Adrenal gland (tissue), 12 donors: Measurements from ENCODE around the gene NHEJ1. TPM values are rescaled to one million over a fixed set of nuclear protein-coding genes. Genes with fewer than 3 reads are reported as not detected.

ENCODE experiments used
- DNase-seq, 7 donors: peaks; one replicate each; pipeline ENCODE4 v3.0.0-alpha.2; 2019 to 2020
- H3K27ac ChIP-seq, 5 donors: fragments of 200-600 bp; sonication (generic) in 4 of 5; 1 replicate in 3 of 5; 2 replicates in 2 of 5; pipeline versions ENCODE4 v1.5.1 to v1.8.0; 2016 to 2020; ENCODE audit warnings: mild to moderate bottlenecking in 1 of 5
- H3K27me3 ChIP-seq: fragments of 200-600 bp; 2 replicates; pipeline ENCODE4 v1.8.0; 2021
- H3K36me3 ChIP-seq, 2 donors: fragments of 200-600 bp; replicated peaks in 1 of 2; 1 replicate in 1 of 2; 2 replicates in 1 of 2; pipeline versions ENCODE4 v1.5.1 to v1.8.0; 2018 to 2022
- H3K4me1 ChIP-seq, 2 donors: fragments of 200-600 bp; replicated peaks in 1 of 2; 1 replicate in 1 of 2; 2 replicates in 1 of 2; pipeline versions ENCODE4 v1.5.1 to v1.8.0; 2018 to 2021
- H3K4me3 ChIP-seq, 4 donors: fragments of 200-600 bp; sonication (generic) in 3 of 4; one replicate each; pipeline ENCODE4 v1.5.1; 2016 to 2018
- H3K9me3 ChIP-seq, 3 donors: fragments of 200-600 bp; sonication (generic) in 1 of 3; replicated peaks in 1 of 3; 1 replicate in 2 of 3; 2 replicates in 1 of 3; pipeline versions ENCODE4 v1.5.1 to v1.8.0; 2016 to 2021
- POLR2A ChIP-seq, 2 donors: fragments of 450-650 bp; IDR thresholded peaks; one replicate each; pipeline ENCODE4 v1.6.1; 2017; ENCODE audit warnings: antibody characterized with exemption in 2 of 2, mild to moderate bottlenecking in 2 of 2, moderate library complexity in 1 of 2
- WGBS, 4 donors: extraction: QIAGEN DNeasy Blood & Tissue Kit in 2 of 4; methylation state at CpG; one replicate each; pipeline versions ENCODE4 v1.1.5 to v1.1.7; 2013 to 2017; 5-methylcytosine and 5-hydroxymethylcytosine counted together
- intact Hi-C, 2 donors: fragments of 100-400 bp; cut with DNase I; formaldehyde crosslinking; loops; one replicate each; pipeline versions ENCODE4 v1.14.1 to v1.15.0; 2022 to 2023
- polyA plus RNA-seq, 3 donors: library from polyadenylated mRNA; stranded (reverse); fragments of 200-250 nt in 2 of 3; fragments of 350-450 nt in 1 of 3; fragmentation: Illumina TruSeq in 1 of 3; extraction: RNeasy Lipid Tissue Mini Kit (QIAGEN cat#74804) in 1 of 3; gene quantifications; one replicate each; pipeline ENCODE4 v1.2.3, GENCODE V29; 2013 to 2014
- total RNA-seq, 9 donors: library from RNA; depleted of rRNA in 4 of 9; stranded (reverse); fragments of >200 nt in 4 of 9; fragments of 120-200 nt in 1 of 9; fragmentation: NEBNext Ultra II Directional in 1 of 9; extraction: Animal tissue kit (Norgen Biotek cat#: 25700) in 1 of 9; gene quantifications; one replicate each; pipeline versions ENCODE4 v1.1.0 to v1.2.4, GENCODE V29; 2013 to 2023
- TF ChIP-seq, protein P1 (sequence below), 6 experiments: fragments of 450-650 bp in 4 of 6; fragments of 200-600 bp in 2 of 6; sonication (generic) in 1 of 6; IDR thresholded peaks; 1 replicate in 5 of 6; 2 replicates in 1 of 6; pipeline versions ENCODE4 v1.5.1 to v1.8.0; 2016 to 2021; ENCODE audit warnings: antibody characterized with exemption in 6 of 6, mild to moderate bottlenecking in 2 of 6, moderate library complexity in 1 of 6
- donor health status: healthy with polysubstance abuse.
- donor health status: Bipolar disorder and iron deficiency.
- donor health status: DM: yes; HTN: yes; CAD: no.
- donor health status: DM: no; HTN: no; CAD: no.
- donor health status: DM: no; HTN: no; CAD: no.
- donor health status: DM: yes; HTN: yes; CAD: no.

Gene NHEJ1
- total and polyA plus RNA-seq, 12 donors = 5.7 to 26.0 (median 17.1) TPM

GRCh38 chr2:219184121-219184520, 23.5 kb upstream of the NHEJ1 start:
- Histone ChIP-seq H3K4me3 (no peak overlapping the region), H3K36me3 (peaks cover 0 to 55% of the 10 kb centered on the region in 2 donors), H3K27ac (no peak overlapping the region), H3K27me3 (no peaks in the 10 kb centered on the region), H3K4me1 (peaks cover under 1 to 6% of the 10 kb centered on the region in 2 donors), H3K9me3 (no peaks in the 10 kb centered on the region)
- intact Hi-C loops = no loop called here
- DNase-seq = peak in 1 of 7 donors; percentile 3
- 93 to 100% (median 99%) methylated on average over 2 of the region's 2 CpGs for WGBS, 4 donors
- TF ChIP-seq, protein P1, sequence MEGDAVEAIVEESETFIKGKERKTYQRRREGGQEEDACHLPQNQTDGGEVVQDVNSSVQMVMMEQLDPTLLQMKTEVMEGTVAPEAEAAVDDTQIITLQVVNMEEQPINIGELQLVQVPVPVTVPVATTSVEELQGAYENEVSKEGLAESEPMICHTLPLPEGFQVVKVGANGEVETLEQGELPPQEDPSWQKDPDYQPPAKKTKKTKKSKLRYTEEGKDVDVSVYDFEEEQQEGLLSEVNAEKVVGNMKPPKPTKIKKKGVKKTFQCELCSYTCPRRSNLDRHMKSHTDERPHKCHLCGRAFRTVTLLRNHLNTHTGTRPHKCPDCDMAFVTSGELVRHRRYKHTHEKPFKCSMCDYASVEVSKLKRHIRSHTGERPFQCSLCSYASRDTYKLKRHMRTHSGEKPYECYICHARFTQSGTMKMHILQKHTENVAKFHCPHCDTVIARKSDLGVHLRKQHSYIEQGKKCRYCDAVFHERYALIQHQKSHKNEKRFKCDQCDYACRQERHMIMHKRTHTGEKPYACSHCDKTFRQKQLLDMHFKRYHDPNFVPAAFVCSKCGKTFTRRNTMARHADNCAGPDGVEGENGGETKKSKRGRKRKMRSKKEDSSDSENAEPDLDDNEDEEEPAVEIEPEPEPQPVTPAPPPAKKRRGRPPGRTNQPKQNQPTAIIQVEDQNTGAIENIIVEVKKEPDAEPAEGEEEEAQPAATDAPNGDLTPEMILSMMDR (IDR thresholded peaks at IDR 0.05) = no peak
- no peak for TF ChIP-seq POLR2A (IDR thresholded peaks at IDR 0.05)

GRCh38 chr2:219183151-219183772, 22.6 kb upstream of the NHEJ1 start:
- 84 to 87% (median 86%) methylated on average over 5 to 6 of the region's 6 CpGs for WGBS, 4 donors
- Histone ChIP-seq H3K9me3 (no peaks in the 10 kb centered on the region), H3K36me3 (peaks cover 0 to 55% of the 10 kb centered on the region in 2 donors), H3K4me3 (no peak overlapping the region), H3K27ac (no peak overlapping the region), H3K4me1 (peaks cover 6 to 10% of the 10 kb centered on the region in 2 donors), H3K27me3 (no peaks in the 10 kb centered on the region)
- intact Hi-C loops = no loop called here
- TF ChIP-seq, protein P1 (IDR thresholded peaks at IDR 0.05) = no peak
- TF ChIP-seq POLR2A (IDR thresholded peaks at IDR 0.05) = no peak
- DNase-seq = no peak

DNA sequence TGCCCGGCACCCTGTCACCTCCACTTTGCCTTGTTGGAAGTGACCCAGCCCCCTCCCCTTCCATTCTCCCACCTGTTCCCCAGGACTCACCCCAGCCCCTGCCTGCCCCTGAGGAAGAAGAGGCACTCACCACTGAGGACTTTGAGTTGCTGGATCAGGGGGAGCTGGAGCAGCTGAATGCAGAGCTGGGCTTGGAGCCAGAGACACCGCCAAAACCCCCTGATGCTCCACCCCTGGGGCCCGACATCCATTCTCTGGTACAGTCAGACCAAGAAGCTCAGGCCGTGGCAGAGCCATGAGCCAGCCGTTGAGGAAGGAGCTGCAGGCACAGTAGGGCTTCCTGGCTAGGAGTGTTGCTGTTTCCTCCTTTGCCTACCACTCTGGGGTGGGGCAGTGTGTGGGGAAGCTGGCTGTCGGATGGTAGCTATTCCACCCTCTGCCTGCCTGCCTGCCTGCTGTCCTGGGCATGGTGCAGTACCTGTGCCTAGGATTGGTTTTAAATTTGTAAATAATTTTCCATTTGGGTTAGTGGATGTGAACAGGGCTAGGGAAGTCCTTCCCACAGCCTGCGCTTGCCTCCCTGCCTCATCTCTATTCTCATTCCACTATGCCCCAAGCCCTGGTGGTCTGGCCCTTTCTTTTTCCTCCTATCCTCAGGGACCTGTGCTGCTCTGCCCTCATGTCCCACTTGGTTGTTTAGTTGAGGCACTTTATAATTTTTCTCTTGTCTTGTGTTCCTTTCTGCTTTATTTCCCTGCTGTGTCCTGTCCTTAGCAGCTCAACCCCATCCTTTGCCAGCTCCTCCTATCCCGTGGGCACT, 21.9 kb upstream of the NHEJ1 start:
- intact Hi-C loops = no loop called here
- peaks cover 0 to 55% of the 10 kb centered on the region in 2 donors for H3K36me3 ChIP-seq

GRCh38 chr2:219181531-219181930, 20.9 kb upstream of the NHEJ1 start:
- peaks cover 0 to 55% of the 10 kb centered on the region in 2 donors for H3K36me3 ChIP-seq
- H3K27me3 ChIP-seq = no peaks in the 10 kb centered on the region
- H3K4me3 ChIP-seq = no peak overlapping the region
- H3K9me3 ChIP-seq = no peaks in the 10 kb centered on the region
- DNase-seq = peak in 1 of 7 donors; percentile 16
- WGBS, 4 donors = 88 to 93% (median 91%) methylated on average over 6 of the region's 6 CpGs
- intact Hi-C loops = no loop called here
- TF ChIP-seq, protein P1 (IDR thresholded peaks at IDR 0.05) = no peak
- TF ChIP-seq POLR2A (IDR thresholded peaks at IDR 0.05) = no peak
- H3K4me1 ChIP-seq = peaks cover 10 to 14% of the 10 kb centered on the region in 2 donors
- no peak overlapping the region for H3K27ac ChIP-seq

More for the DNA sequence above, 21.9 kb upstream of the NHEJ1 start:
- Histone ChIP-seq H3K27me3 (no peaks in the 10 kb centered on the region), H3K9me3 (no peaks in the 10 kb centered on the region), H3K27ac (no peak overlapping the region), H3K4me1 (peaks cover 7 to 10% of the 10 kb centered on the region in 2 donors), H3K4me3 (no peak overlapping the region)
- TF ChIP-seq, protein P1 (IDR thresholded peaks at IDR 0.05) = no peak
- TF ChIP-seq POLR2A (IDR thresholded peaks at IDR 0.05) = no peak
- peak in 1 of 7 donors; percentile 18 for DNase-seq
- 73 to 81% (median 75%) methylated on average over 5 to 8 of the region's 8 CpGs for WGBS, 4 donors
